NCI-H2029 treated with DMSO at 0.1 percent for 48 hours (cell line): ENCODE results near the gene NBAS.
A peak's percentile ranks its signal among the peaks of the same experiment; 100 is the strongest.
"Not testable (repeated sequence)": the region's sequence is repeated elsewhere in the genome, so short reads cannot be mapped to it uniquely, and the experiment has no call there.

Experiments
- DNase-seq: peaks from one replicate; lab custom pipeline; 2025; lab: John Stamatoyannopoulos, UW

The NBAS gene

DNA sequence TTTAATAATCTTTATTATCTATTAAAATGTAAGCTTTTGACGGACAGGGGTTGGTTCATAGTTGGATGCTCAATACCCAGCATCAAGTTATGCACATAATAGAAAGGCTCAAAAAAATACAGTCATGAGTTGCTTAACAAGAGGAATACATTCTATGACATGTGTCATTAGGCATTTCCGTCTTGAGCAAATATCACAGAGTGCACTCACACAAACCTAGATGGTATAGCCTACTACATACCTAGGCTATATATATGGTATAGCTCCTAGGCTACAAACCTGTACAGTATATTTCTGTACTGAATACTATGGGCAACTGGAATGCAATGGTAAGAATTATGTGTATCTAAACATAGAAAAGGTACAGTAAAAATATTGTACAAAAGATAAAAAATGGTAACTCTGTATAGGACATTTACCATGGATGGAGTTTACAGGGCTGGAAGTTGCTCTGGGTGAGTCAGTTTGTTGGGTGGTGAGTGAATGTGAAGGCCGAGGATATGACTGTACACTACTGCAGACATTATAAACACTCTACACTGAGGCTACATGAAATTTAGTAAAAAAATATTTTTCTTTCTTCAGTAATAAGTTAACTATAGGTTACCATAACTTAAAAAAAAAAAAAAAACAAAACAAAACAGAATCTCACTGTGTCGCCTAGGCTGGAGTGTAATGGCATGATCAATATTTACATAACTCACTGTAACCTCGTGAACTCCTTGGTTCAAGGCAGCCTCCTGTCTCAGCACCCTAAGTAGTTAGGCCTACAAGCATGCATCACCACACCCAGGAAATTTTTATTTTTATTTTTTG, 201.2 kb downstream of the NBAS start:
- no peak for DNase-seq

DNA sequence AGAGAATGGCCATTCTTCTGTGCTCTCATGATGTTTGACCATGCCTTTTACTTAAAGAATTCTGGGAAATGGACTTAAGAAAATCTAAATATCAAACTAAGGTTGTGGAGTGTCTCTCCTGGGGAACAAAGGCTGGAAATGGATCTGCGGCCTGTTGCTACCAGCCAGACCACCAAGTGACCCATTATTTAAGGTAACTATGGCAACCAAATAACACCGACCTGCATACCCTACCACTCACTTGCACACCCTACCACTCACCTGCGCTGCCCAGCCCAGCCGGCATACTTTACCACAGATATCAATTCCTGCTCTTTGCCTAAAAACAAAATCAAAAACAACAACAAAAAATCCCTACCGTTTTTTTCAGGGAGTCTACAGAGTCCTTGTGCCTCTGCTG, 203.2 kb downstream of the NBAS start:
- DNase-seq: no peak

DNA sequence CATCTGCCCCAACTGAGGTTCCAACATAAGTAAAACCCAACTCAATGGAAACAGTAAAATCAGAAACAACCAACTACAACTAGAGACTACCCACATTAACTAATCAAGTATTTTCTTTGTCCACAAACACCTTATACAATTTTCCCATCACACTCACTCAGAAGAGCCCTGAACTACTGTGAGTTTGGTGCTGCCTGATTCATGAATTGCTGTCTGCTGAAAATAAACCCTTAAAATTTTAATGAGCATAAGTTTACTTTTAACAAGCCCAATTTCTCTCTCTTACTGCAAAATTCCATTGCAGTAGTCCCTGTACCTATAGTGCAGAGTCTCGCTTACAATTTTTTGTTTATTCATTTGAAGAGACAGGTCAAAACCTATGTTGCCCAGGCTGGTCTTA, 203.9 kb downstream of the NBAS start:
- DNase-seq: no peak

DNA sequence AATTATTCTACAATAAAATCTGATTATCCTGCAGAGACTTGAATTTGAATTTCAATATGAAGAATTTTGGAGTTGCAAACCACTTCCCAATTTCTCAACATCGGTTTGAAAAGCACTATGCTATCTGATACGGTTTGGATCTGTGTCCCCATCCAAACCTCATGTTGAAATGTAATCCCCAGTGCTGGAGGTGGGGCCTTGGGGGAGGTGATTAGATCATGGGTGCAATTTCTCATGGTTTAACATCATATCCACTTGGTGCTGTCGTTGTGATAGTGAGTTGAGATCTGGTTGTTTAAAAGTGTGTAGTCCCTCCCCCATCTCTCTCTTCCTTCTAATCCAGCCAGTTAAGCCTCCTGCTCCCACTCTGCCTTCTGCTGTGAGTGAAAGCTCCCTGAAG, 205.7 kb downstream of the NBAS start:
- DNase-seq: no peak

DNA sequence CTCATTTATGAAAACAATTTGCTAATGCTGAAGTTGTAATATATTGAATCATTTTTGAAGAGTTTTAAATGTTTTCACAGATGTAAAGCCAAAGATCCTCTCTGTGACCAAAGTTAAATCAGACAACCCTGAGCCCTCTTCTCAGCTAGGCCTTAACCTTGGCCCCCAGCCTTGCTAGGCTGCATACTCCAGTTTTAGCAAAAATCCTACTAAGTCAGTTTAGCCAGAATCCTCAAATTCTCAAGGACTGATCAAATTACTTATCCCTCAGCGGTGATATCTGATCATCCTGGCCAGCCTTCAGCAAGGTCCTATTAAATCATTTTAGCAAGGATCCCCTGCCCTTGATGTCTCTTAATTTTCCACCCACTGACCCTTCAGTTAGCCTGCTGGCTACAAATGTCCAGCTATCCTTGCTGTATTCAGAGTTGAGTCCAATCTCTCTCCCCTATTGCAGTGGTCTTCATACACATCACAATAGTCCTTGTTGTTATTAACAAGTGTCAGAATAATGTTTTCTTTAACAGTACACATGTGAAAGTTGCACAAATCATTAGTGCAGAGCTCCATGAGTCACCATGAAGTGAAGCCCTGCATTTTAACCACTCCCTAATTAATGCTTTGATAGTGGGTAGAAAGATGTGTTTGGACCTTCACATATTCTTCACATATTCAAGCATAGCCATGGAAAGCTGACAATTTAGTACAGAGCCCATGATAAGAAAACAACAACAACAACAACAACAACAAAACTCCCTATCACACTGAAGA, 206.4 kb downstream of the NBAS start:
- no peak for DNase-seq

DNA sequence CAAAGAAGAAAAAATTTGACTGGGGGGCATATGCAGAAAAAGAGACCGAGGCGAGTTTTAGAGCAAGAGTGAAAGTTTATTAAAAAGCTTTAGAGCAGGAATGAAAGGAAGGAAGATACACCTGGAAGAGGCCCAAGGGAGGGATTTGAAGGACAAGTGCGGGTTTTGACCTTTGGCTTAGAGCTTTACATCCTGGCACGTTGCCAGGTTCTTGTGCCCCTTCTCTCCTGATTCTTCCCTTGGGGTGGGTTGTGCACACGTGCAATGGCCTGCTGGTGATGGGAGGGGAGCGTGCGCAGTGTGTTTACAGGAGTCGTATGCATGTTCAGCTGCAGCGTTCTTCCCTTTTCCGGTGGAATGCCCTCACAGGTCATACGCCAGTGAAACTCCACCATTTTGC, 208.8 kb downstream of the NBAS start:
- no peak for DNase-seq

DNA sequence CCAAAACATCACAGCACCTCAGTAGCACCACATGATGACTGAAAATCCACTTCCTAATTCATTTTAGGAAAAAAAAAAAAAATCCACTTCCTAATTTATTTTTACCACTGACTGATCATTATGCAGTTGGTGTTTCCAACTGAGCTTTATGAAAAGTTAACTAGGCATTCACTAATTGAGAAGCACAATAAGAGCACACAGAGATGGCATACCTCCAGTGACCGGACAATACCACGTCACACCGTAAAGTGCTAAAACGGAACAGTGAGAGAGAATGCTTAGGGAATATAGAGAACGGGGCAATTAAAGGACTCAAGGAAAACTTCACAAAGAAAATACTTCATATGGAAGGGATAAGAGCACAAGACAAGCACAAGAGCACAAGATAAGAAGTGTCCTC, 212.5 kb downstream of the NBAS start:
- no peak for DNase-seq

DNA sequence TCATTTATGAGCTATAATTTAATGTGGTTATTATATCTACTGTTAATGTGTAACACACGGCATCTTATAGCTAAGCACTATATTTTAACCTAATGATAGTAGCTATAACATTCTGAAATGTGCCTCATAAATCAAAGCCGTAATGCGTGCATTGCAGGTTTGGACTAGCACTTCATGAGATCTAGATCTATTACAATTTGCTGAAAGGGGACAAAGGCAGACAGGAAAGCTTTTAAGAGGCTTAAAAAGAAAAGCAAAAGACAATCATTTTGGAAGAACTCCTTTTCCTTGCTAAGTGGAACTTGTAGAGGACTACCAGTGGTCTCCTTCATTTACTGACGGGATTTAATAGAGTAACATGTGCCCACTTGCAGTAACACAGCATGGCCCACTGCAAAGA, 213.1 kb downstream of the NBAS start:
- no peak for DNase-seq

DNA sequence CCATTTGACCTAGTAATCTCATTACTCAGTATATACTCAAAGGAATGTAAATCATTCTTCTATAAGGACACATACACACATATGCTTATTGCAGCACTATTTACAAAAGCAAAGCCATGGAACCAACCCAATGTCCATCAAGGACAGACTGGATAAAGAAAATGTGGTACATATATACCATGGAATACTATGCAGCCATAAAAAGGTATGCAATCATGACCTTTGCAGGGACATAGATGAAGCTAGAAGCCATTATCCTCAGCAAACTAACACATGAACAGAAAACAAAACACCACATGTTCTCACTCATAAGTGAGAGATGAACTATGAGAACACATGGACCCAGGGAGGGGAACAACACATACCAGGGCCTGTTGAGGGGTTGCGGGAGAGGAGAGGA, 214.5 kb downstream of the NBAS start:
- DNase-seq: no peak

DNA sequence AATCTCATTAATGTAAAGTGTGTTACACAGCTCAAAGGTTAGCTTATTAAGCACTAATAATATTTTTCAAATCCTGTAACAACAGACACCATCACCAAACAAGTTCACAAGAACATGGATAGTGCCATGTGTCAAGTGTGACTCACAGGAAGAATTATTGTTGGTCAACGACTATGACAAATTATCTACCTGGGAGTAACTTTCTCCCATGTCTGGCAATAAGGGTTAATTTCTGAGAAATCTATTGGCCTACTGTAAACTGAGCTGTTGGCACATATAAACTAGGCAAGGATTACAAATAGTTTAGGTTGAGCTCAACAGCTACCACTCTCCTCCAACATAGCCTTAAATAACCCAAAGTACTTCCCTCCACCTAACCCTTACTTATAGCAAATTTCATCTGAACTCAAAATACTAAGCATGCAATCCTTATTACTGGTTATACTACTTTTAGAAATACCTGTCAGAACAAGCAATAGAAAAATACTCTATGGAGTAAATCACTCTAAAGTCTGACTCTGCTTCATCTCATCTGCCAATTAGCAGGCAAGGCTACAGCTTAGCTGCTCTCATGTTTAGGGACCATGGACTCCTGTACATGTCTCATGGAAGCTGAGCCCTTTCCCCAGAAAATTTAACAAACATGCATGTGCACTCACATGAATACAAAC, 223.0 kb downstream of the NBAS start:
- no peak for DNase-seq

DNA sequence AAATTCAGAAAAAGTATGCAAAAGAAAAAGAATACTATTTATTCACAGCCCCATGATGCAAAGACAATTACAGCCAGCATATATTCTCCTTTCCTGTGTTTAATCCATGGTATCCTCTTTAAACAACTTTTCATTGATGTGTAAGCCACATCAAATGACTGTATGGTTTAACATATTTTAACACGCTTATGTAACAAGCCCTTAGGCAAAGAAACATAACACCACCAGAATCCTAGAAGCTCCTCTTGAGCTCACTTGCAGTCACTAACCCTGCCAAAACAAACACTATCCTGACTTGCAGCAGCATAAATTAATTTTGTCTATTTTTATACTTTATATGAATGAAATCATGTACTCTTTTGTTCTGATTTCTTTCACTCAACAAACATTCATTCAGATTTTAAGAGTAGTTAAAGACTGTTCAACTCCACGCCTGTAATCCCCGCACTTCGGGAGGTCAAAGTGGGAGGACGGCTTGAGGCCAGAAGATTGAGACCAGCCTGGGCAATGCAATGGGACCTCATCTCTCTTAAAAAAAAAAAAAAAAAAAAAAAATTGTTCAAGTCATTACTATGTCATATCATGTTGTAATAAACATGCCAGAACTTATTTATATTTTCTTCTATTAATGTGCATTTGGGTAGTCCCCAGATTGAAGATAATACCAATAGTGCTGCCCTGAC, 226.3 kb downstream of the NBAS start:
- DNase-seq: peak; percentile 89

DNA sequence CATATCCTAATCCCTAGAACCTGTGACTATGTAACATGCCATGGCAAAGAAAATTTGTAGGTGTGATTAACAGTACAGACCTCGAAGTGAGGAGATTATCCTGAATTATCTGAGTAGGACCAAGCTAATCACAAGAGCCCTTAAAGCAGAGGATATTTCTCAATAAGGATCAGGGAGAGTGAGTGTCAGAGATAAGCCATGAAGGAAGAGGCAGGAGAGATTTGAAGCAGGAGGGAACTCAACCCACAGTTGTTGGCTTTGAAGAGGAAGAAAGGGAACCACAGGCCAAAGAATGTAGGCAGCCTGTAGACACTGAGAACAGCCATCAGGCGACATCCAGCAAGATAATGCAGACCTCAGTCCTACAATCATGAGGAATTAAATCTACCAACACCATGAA, 229.3 kb downstream of the NBAS start:
- no peak for DNase-seq

DNA sequence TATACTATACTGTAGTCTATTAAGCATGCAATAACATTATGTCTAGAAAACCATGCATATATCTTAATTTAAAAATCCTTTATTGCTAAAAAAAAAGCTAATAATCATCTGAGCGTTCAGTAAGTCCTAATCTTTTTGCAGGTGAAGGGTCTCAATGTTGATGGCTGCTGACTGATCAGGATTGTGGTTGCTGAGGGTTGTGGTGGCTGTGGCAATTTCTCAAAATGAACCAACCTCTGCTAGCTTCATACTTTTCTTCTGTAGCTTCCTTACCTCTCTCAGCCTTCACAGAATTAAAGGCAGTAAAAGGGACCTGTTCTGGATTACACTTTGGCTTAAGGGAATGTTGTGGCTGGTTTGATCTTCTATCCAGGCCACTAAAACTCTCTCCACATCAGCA, 235.8 kb downstream of the NBAS start:
- no peak for DNase-seq

DNA sequence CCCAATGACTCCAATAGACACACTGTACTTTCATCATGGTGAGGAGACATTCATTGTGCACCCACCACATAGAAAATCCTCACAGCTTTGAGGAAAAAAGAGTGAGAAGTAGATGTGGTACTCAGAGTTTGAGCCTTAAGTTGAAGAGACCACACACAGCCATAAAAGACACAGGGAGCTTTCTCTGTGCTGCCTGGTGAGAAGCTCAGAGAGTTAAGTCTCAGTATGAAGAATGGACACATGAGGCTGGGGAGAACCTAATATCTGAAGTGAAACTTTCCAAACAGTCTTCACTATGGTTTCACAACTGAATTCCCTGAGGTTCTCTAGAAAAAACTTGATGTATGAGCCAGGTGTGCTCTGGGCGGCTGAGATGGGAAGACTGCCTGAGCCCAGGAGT, 237.9 kb downstream of the NBAS start:
- no peak for DNase-seq

DNA sequence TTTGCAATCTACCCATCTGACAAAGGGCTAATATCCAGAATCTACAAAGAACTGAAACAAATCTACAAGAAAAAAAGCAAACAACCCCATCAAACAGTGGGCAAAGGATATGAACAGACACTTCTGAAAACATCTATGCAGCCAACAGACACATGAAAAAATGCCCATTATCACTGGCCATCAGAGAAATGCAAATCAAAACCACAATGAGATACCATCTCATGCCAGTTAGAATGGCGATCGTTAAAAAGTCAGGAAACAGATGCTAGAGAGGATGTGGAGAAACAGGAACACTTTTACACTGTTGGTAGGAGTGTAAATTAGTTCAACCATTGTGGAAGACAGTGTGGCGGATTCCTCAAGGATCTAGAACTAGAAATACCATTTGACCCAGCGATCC, 239.7 kb downstream of the NBAS start:
- DNase-seq: not testable (repeated sequence)

DNA sequence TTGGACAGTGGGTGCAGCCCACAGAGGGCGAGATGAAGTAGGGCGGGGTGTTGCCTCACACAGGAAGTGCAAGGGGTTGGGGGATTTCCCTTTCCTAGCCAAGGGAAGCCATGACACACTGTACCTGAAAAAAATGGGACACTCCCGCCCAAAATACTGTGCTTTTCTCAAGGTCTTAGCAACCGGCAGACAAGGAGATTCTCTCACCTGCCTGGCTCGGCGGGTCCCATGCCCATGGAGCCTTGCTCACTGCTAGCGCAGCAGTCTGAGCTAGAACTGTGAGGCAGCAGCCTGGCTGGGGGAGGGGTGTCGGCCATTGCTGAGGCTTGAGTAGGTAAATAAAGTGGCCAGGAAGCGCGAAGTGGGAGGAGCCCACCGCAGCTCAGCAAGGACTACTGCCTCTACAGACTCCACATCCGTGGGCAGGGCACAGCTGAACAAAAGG, 244.7 kb downstream of the NBAS start:
- no peak for DNase-seq

DNA sequence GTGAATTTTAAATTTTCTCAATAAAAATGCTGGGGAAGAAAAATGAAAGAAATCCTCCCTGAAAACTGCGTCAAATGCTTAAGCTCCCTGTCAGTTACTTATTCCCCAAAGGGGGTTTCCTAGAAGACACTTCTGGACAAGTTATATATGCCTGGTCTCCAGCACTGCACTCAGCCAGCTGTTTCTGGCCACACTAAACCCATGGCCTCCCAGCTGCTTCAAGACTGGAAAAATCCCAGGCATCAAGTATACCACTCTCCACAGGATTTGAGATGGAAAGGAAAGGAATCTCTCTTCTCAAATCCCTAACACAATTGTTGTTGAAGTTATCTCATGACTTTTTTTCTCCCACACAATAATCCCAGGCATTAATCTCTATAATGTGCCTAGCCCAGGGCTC, 245.7 kb downstream of the NBAS start:
- DNase-seq: no peak

DNA sequence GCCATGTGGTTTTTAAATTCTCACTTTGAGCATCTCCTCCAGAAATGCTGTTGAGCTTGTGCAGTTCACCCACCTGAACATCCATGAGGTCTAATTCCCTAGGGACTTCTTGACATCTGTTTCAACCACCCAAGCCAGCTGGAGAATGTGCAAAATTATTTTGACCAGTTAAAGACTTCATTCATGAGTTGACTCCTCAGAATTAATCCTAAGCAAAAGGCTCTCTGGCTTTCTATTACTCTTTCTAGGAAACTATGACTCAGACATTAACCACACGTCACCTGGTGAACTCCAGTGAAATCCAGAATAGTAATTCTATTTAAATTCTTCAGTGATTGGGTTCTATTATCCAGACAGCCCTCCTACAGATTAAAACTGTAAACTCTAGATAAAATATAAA, 247.5 kb downstream of the NBAS start:
- no peak for DNase-seq

DNA sequence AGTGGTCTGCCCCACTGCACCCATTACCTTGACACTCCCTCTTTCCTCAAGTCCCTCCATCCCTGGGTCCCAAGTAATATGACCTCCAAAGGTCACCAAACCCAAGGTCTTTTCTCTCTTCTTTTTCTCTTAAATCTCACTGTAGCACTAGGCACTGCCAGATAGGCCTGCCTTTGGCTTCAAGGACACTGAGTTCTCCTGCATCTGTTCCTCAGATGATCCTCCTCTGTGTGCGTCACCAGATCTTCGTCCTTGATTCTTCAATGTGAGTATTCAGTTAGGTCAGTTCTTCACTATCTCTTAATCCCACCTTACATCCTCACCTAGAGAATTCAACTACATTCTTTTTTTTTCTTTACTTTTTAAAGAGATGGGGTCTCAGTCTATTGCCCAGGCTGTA, 249.2 kb downstream of the NBAS start:
- no peak for DNase-seq

DNA sequence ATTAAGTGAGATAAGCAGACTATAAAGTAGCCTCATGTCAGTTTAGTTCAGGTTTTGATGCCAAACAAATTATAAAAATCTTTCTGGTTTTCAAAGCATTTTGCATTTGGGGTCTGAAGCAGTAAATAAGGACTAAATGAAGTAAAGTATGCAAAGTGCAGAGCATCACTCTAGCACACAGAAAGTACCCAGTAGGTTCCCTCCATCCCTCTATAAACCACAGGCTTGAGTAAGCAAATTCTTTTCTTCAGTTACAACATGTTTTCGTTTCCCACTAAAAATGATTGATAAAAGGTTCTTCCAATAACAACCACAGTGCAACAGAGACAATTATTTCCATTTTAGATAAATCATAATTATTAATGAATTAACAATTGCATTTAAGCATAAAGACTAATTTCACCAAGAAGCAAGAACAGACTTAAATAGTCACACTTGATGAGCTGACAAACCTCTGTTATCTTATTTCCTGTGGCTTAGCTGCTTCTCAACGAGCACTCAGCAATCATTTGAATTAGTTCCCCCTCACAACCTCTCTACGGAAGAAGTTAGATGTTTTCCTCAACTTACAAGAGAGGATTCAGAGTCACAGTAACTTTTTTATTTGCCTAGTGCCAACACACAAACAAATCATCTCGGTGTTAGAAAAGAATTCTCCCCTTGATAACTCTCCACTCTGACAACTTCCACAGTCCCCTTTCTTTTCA, 249.8 kb downstream of the NBAS start:
- DNase-seq: no peak

DNA sequence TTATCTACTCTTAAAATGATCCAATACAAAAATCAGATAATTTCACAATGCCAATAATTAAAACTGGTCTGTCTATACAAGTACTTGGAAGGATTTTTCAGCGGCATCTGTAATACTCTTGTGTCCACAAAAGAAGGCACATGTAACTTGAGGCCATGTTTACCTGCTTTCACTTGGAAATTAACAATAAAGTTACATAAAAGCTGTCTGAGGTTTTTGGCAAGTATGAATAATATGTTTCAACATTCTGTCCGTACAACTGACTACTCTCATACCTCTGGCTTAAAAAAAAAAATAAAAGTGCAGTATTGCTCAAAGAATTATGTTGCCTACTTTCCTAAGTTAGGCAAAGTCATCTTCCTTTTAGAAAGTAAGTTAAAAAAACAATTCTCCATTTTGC, 253.6 kb downstream of the NBAS start:
- DNase-seq: no peak

DNA sequence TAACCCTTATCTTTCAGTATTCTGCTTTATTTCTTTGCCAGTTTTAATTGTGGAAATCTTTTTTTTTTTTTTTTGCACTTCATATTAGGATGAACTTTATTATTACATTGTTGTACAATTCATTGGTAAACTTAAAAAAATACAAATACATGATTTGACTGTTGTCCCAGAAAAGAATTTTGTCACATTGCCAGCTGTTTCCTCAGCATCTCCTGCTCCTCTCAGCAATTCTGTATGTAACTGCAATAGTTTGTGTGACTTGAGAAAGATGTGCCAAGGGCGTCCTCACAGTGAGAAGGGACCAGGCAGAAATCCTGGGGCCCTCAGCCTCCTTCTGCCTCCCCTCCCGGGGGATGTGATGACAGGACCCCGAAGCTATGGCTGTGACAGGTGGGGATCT, 254.4 kb downstream of the NBAS start:
- no peak for DNase-seq
